ENCODE measurements around the gene PIK3R3. TPM values are rescaled to one million over a fixed set of nuclear protein-coding genes. Genes with fewer than 3 reads are reported as not detected.

PIK3R3 gene
- total and polyA plus RNA-seq, 7 experiments from 2014 or later: 0.03 to 3.0 (median 0.39) TPM; not detected in 1

DNA sequence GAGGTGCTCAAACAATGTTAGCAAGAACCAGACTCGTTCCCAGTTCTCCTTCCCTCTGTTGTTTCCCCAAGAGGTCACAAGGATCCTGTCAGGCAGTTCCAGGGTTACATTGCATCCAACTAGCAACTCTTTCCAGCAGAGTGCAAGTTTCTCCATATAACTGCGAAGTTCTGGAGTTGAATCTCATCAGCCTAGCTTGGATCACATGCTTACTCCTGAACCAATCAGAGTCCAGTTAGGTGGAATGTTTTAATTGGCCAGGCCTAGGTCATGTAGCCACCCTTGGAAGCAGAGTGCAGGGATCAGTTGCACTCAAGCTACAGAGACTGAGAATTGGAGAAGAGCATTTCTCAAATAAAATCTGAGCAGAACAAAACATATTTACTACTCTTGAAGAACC lies 15.9 kb upstream of the PIK3R3 start:
- Mint-ChIP-seq H3K4me3 (no peak overlapping the region), H3K27ac (no peak overlapping the region), H3K27me3 (peaks cover 0 to 5% (median 0%) of the 10 kb centered on the region in 5 donors), H3K4me1 (no peaks in the 10 kb centered on the region), H3K36me3 (no peaks in the 10 kb centered on the region), H3K9me3 (peaks cover 0 to 2% (median 0%) of the 10 kb centered on the region in 11 donors)
- Histone ChIP-seq H3K27me3 (ENCODE audit: control insufficient read depth in 2 of 2, insufficient read depth in 2 of 2, low read length in 2 of 2) (no peaks in the 10 kb centered on the region), H3K4me3 (ENCODE audit: low read length) (no peak overlapping the region), H3K27ac (ENCODE audit: low read depth, low read length) (no peak overlapping the region), H3K4me1 (ENCODE audit: control insufficient read depth in 2 of 2, insufficient read depth in 2 of 2, low read length in 2 of 2) (no peaks in the 10 kb centered on the region), H3K36me3 (ENCODE audit: control insufficient read depth in 2 of 3, insufficient read depth in 3 of 3, low read length in 3 of 3) (no peaks in the 10 kb centered on the region), H3K9me3 (ENCODE audit: control insufficient read depth in 2 of 3, low read length in 3 of 3) (no peaks in the 10 kb centered on the region)
- no peak for ATAC-seq
- no peak for DNase-seq
- ChIA-PET POLR2A (no interaction called here), CTCF (no interaction called here)
- intact Hi-C loops (cut with micrococcal nuclease): no loop called here

- H3K9me3 Mint-ChIP-seq: peaks cover 0 to 2% (median 0%) of the 10 kb centered on the region in 11 donors
- Histone ChIP-seq H3K4me1 (ENCODE audit: control insufficient read depth in 2 of 2, insufficient read depth in 2 of 2, low read length in 2 of 2) (no peaks in the 10 kb centered on the region), H3K27me3 (ENCODE audit: control insufficient read depth in 2 of 2, insufficient read depth in 2 of 2, low read length in 2 of 2) (no peaks in the 10 kb centered on the region), H3K27ac (ENCODE audit: low read depth, low read length) (no peak overlapping the region), H3K9me3 (ENCODE audit: control insufficient read depth in 2 of 3, low read length in 3 of 3) (no peaks in the 10 kb centered on the region), H3K4me3 (ENCODE audit: low read length) (no peak overlapping the region), H3K36me3 (ENCODE audit: control insufficient read depth in 2 of 3, insufficient read depth in 3 of 3, low read length in 3 of 3) (no peaks in the 10 kb centered on the region)
- peaks cover 7 to 12% (median 8%) of the 10 kb centered on the region in 7 donors for H3K4me1 Mint-ChIP-seq
- peaks cover 14 to 55% (median 31%) of the 10 kb centered on the region in 5 donors for H3K27me3 Mint-ChIP-seq
- ATAC-seq (no peak), DNase-seq (no peak)
- CTCF ChIA-PET: no interaction called here
- no peak overlapping the region for H3K4me3 Mint-ChIP-seq
- no peak overlapping the region for H3K27ac Mint-ChIP-seq
- intact Hi-C loops (cut with micrococcal nuclease): no loop called here
- POLR2A ChIA-PET: no interaction called here
- no peaks in the 10 kb centered on the region for H3K36me3 Mint-ChIP-seq
Observed at GRCh38 chr1:46137916-46138315, 5.5 kb upstream of the PIK3R3 start.

GRCh38 chr1:46136711-46137110 lies 4.3 kb upstream of the PIK3R3 start:
- H3K4me3 ChIP-seq (ENCODE audit: low read length): no peak overlapping the region
- H3K4me3 Mint-ChIP-seq: no peak overlapping the region
- intact Hi-C loops (cut with micrococcal nuclease): no loop called here
- no peaks in the 10 kb centered on the region for H3K27me3 ChIP-seq (ENCODE audit: control insufficient read depth in 2 of 2, insufficient read depth in 2 of 2, low read length in 2 of 2)
- POLR2A ChIA-PET: no interaction called here
- H3K4me1 Mint-ChIP-seq: peaks cover 11 to 24% (median 18%) of the 10 kb centered on the region in 7 donors
- no peaks in the 10 kb centered on the region for H3K36me3 Mint-ChIP-seq
- H3K27ac Mint-ChIP-seq: no peak overlapping the region
- H3K27me3 Mint-ChIP-seq: peaks cover 19 to 60% (median 43%) of the 10 kb centered on the region in 5 donors
- no peaks in the 10 kb centered on the region for H3K9me3 ChIP-seq (ENCODE audit: control insufficient read depth in 2 of 3, low read length in 3 of 3)
- no peak overlapping the region for H3K27ac ChIP-seq (ENCODE audit: low read depth, low read length)
- H3K9me3 Mint-ChIP-seq: peaks cover 0 to 2% (median 0%) of the 10 kb centered on the region in 11 donors
- CTCF ChIA-PET: no interaction called here
- peaks cover 0 to 3% of the 10 kb centered on the region in 2 donors for H3K4me1 ChIP-seq (ENCODE audit: control insufficient read depth in 2 of 2, insufficient read depth in 2 of 2, low read length in 2 of 2)
- no peak for ATAC-seq
- H3K36me3 ChIP-seq (ENCODE audit: control insufficient read depth in 2 of 3, insufficient read depth in 3 of 3, low read length in 3 of 3): peaks cover 0 to 5% (median 0%) of the 10 kb centered on the region in 3 experiments
- no peak for DNase-seq

- Histone ChIP-seq H3K27ac (ENCODE audit: low read depth, low read length) (no peak overlapping the region), H3K9me3 (ENCODE audit: control insufficient read depth in 2 of 3, low read length in 3 of 3) (no peaks in the 10 kb centered on the region), H3K4me3 (ENCODE audit: low read length) (no peak overlapping the region), H3K36me3 (ENCODE audit: control insufficient read depth in 2 of 3, insufficient read depth in 3 of 3, low read length in 3 of 3) (peaks cover 0 to 5% (median 0%) of the 10 kb centered on the region in 3 experiments), H3K4me1 (ENCODE audit: control insufficient read depth in 2 of 2, insufficient read depth in 2 of 2, low read length in 2 of 2) (peaks cover 3 to 7% of the 10 kb centered on the region in 2 donors), H3K27me3 (ENCODE audit: control insufficient read depth in 2 of 2, insufficient read depth in 2 of 2, low read length in 2 of 2) (peaks cover 2 to 6% of the 10 kb centered on the region in 2 donors)
- peaks cover 15 to 38% (median 27%) of the 10 kb centered on the region in 7 donors for H3K4me1 Mint-ChIP-seq
- no peak for ATAC-seq
- peaks cover 0 to 2% (median 0%) of the 10 kb centered on the region in 11 donors for H3K9me3 Mint-ChIP-seq
- ChIA-PET POLR2A (no interaction called here), CTCF (interaction anchor here (1.0 kb wide), 1 partner anchor 26 kb away, joined by 3 read pairs; no protein-coding TSS in a partner anchor)
- H3K36me3 Mint-ChIP-seq: no peaks in the 10 kb centered on the region
- peaks cover 31 to 73% (median 53%) of the 10 kb centered on the region in 5 donors for H3K27me3 Mint-ChIP-seq
- intact Hi-C loops (cut with micrococcal nuclease): loop anchor here in 1 of 2 donors (5.0 kb wide), 1 partner anchor 67 kb away; no protein-coding TSS in a partner anchor
- no peak overlapping the region for H3K27ac Mint-ChIP-seq
- no peak overlapping the region for H3K4me3 Mint-ChIP-seq
- DNase-seq: no peak
Observed at GRCh38 chr1:46134660-46135331, 2.4 kb upstream of the PIK3R3 start.

DNA sequence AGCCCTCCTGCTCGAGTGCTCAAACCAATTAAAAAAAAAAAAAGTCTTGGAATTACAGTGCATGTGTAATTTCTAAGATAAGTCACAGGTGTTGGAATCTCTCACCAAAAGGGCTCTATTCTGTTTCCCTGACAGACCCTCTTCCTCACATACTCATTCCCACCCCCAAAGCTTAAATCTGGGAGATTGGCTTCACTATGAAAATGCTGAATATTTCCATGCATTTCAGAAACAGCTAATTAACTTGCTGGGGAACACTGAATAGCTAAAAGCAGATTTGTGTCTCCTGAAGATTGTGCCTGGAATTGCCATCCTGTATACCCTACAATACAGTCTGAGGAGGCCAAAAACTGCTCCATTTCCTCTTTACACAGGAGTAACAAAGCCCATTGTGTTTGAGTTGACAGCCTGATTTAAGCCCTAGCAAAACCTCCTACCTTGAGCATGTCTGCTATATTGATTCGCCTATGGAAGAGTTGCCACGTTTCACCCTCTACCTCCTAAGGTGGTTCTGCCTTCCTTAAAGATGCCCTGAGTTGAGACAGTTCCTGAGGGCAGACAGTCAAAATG lies 1.4 kb upstream of the PIK3R3 start:
- POLR2A ChIA-PET: no interaction called here
- Histone ChIP-seq H3K36me3 (ENCODE audit: control insufficient read depth in 2 of 3, insufficient read depth in 3 of 3, low read length in 3 of 3) (peaks cover 0 to 5% (median 0%) of the 10 kb centered on the region in 3 experiments), H3K4me1 (ENCODE audit: control insufficient read depth in 2 of 2, insufficient read depth in 2 of 2, low read length in 2 of 2) (peaks cover 3 to 7% of the 10 kb centered on the region in 2 donors), H3K27ac (ENCODE audit: low read depth, low read length) (no peak overlapping the region), H3K27me3 (ENCODE audit: control insufficient read depth in 2 of 2, insufficient read depth in 2 of 2, low read length in 2 of 2) (peaks cover 4 to 10% of the 10 kb centered on the region in 2 donors), H3K9me3 (ENCODE audit: control insufficient read depth in 2 of 3, low read length in 3 of 3) (no peaks in the 10 kb centered on the region), H3K4me3 (ENCODE audit: low read length) (no peak overlapping the region)
- Mint-ChIP-seq H3K36me3 (no peaks in the 10 kb centered on the region), H3K4me1 (peaks cover 15 to 38% (median 27%) of the 10 kb centered on the region in 7 donors), H3K4me3 (peak overlapping the region; percentile 89 to 99 (median 97)), H3K27ac (peak overlapping the region in 1 of 9 donors; percentile 2), H3K27me3 (peaks cover 35 to 78% (median 58%) of the 10 kb centered on the region in 5 donors), H3K9me3 (peaks cover 0 to 3% (median 0%) of the 10 kb centered on the region in 11 donors)
- no peak for DNase-seq
- intact Hi-C loops (cut with micrococcal nuclease): loop anchor here (1.0 to 5.0 kb wide), 6 partner anchors 33 to 549 kb away; partner anchors contain the start of genes NASP (in 1 of the 2) and RAD54L (in 1 of the 2)
- ATAC-seq: no peak
- CTCF ChIA-PET: interaction anchor here (1.0 kb wide), 1 partner anchor 26 kb away, joined by 3 read pairs; no protein-coding TSS in a partner anchor

DNA sequence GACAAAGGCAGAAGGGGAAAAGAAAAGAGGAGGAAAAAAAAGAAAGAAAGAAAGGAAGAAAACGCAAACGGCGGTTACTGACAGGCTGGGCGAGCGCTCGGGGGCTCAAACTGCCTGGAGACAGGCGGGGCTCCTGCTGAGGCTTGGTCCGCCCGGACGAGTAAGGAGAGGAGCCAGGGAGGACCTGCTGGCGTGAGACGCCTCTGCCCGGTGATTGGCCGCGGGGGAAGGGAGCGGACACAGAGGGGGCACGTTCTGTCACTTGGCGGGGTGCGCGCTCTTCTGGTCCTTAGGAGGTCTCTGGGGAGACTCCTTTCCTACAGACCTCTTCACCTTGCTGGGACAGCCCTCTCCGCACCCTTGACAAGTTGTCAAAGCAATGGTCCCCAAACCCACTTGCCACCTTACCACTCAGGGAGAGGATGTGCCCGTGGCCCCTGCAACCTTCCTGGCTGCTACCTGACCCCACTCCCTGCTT lies 791 bp upstream of the PIK3R3 start:
- peaks cover 3 to 7% of the 10 kb centered on the region in 2 donors for H3K4me1 ChIP-seq (ENCODE audit: control insufficient read depth in 2 of 2, insufficient read depth in 2 of 2, low read length in 2 of 2)
- DNase-seq (peak in 1 of 9 donors; percentile 7), ATAC-seq (peak; percentile 50)
- intact Hi-C loops (cut with micrococcal nuclease): loop anchor here (1.0 to 5.0 kb wide), 6 partner anchors 34 to 548 kb away; partner anchors contain the start of genes NASP (in 1 of the 2) and RAD54L (in 1 of the 2)
- H3K27ac ChIP-seq (ENCODE audit: low read depth, low read length): peak overlapping the region; percentile 46
- no peaks in the 10 kb centered on the region for H3K9me3 ChIP-seq (ENCODE audit: control insufficient read depth in 2 of 3, low read length in 3 of 3)
- H3K27ac Mint-ChIP-seq: peak overlapping the region in 6 of 9 donors; percentile 30 to 98 (median 64)
- H3K4me1 Mint-ChIP-seq: peaks cover 15 to 38% (median 27%) of the 10 kb centered on the region in 7 donors
- H3K27me3 ChIP-seq (ENCODE audit: control insufficient read depth in 2 of 2, insufficient read depth in 2 of 2, low read length in 2 of 2): peaks cover 4 to 10% of the 10 kb centered on the region in 2 donors
- H3K4me3 Mint-ChIP-seq: peak overlapping the region; percentile 89 to 99 (median 97)
- POLR2A ChIA-PET: no interaction called here
- H3K36me3 ChIP-seq (ENCODE audit: control insufficient read depth in 2 of 3, insufficient read depth in 3 of 3, low read length in 3 of 3): peaks cover 0 to 5% (median 0%) of the 10 kb centered on the region in 3 experiments
- H3K9me3 Mint-ChIP-seq: peaks cover 0 to 3% (median 0%) of the 10 kb centered on the region in 11 donors
- H3K27me3 Mint-ChIP-seq: peaks cover 39 to 80% (median 62%) of the 10 kb centered on the region in 5 donors
- peak overlapping the region; percentile 88 for H3K4me3 ChIP-seq (ENCODE audit: low read length)
- H3K36me3 Mint-ChIP-seq: no peaks in the 10 kb centered on the region
- CTCF ChIA-PET: no interaction called here
